WTC11 (cell line): ENCODE measurements around the gene HSF5. TPM values are rescaled to one million over a fixed set of nuclear protein-coding genes. Genes with fewer than 3 reads are reported as not detected.
"Not testable (repeated sequence)": the region's sequence is repeated elsewhere in the genome, so short reads cannot be mapped to it uniquely, and the experiment has no call there.

Source experiments
- ATAC-seq: fragments of 200-7000 bp; cut with Tn5 transposase; 2 replicates; pipeline ENCODE4 v1.10.0; 2021; ENCODE audit warnings: mild to moderate bottlenecking, moderate library complexity
- CTCF ChIA-PET: fragments of 300-600 bp; sonication (Branson Sonifier 250); formaldehyde crosslinking; loops from one replicate; lab custom pipeline; 2021; ENCODE audit warnings: antibody characterized with exemption; lab: Charles Lee
- POLR2A ChIA-PET: fragments of 350-600 bp; sonication (Branson Sonifier 250); formaldehyde crosslinking; loops from one replicate; lab custom pipeline; 2021; ENCODE audit warnings: antibody characterized with exemption; lab: Charles Lee
- DNase-seq: peaks from one replicate; pipeline ENCODE4 v3.0.0; 2021; ENCODE audit warnings: low spot score
- H3K27ac Mint-ChIP-seq: 2 replicates; pipeline ENCODE4 v1.8.0; 2021; ENCODE audit warnings: mixed read lengths
- H3K27me3 Mint-ChIP-seq: 2 replicates; pipeline ENCODE4 v1.8.0; 2021; ENCODE audit warnings: low read depth, mild to moderate bottlenecking, moderate library complexity, mixed read lengths
- H3K36me3 Mint-ChIP-seq: 2 replicates; pipeline ENCODE4 v1.8.0; 2021; ENCODE audit warnings: mixed read lengths
- H3K4me1 Mint-ChIP-seq: 2 replicates; pipeline ENCODE4 v1.8.0; 2022; ENCODE audit warnings: mixed read lengths
- H3K4me3 Mint-ChIP-seq: 2 replicates; pipeline ENCODE4 v1.8.0; 2021; ENCODE audit warnings: mild to moderate bottlenecking, moderate library complexity, mixed read lengths
- H3K9me3 Mint-ChIP-seq: 2 replicates; pipeline ENCODE4 v1.8.0; 2021; ENCODE audit warnings: mixed read lengths
- CREB1 ChIP-seq: sonication (generic); formaldehyde crosslinking; IDR thresholded peaks from 2 replicates; pipeline ENCODE4 v1.8.0; 2023; ENCODE audit warnings: mild to moderate bottlenecking, missing genetic modification reagents
- EMX1 ChIP-seq: fragments of 250-450 bp; sonication (Bioruptor Pico); IDR thresholded peaks from 2 replicates; pipeline ENCODE4 v1.8.0; 2021; ENCODE audit warnings: mild to moderate bottlenecking
- FOXP1 ChIP-seq: sonication (generic); formaldehyde crosslinking; IDR thresholded peaks from 2 replicates; pipeline ENCODE4 v1.8.0; 2022; ENCODE audit warnings: missing genetic modification reagents, mild to moderate bottlenecking, moderate library complexity, borderline replicate concordance
- FOXP4 ChIP-seq: sonication (generic); formaldehyde crosslinking; IDR thresholded peaks from 2 replicates; pipeline ENCODE4 v1.8.0; 2022; ENCODE audit warnings: mild to moderate bottlenecking, missing genetic modification reagents
- JUN ChIP-seq: sonication (generic); formaldehyde crosslinking; IDR thresholded peaks from 2 replicates; pipeline ENCODE4 v1.8.0; 2023; ENCODE audit warnings: mild to moderate bottlenecking, missing genetic modification reagents
- KAT7 ChIP-seq: sonication (generic); formaldehyde crosslinking; IDR thresholded peaks from 2 replicates; pipeline ENCODE4 v1.8.1; 2023; ENCODE audit warnings: missing genetic modification reagents, mild to moderate bottlenecking, borderline replicate concordance
- MLX ChIP-seq: sonication (generic); formaldehyde crosslinking; IDR thresholded peaks from 2 replicates; pipeline ENCODE4 v1.8.1; 2023; ENCODE audit warnings: mild to moderate bottlenecking, missing genetic modification reagents, moderate library complexity
- PREB ChIP-seq: sonication (generic); formaldehyde crosslinking; IDR thresholded peaks from 2 replicates; pipeline ENCODE4 v1.8.1; 2022; ENCODE audit warnings: mild to moderate bottlenecking, missing genetic modification reagents, moderate library complexity, borderline replicate concordance
- SP1 ChIP-seq: sonication (generic); formaldehyde crosslinking; conservative IDR thresholded peaks from 2 replicates; pipeline ENCODE4 v1.8.1; 2022; ENCODE audit warnings: missing genetic modification reagents
- USF2 ChIP-seq: sonication (generic); formaldehyde crosslinking; IDR thresholded peaks from 2 replicates; pipeline ENCODE4 v1.8.1; 2023; ENCODE audit warnings: mild to moderate bottlenecking, missing genetic modification reagents, moderate library complexity
- ZNF396 ChIP-seq: fragments of 250-450 bp; sonication (Bioruptor Pico); IDR thresholded peaks from 2 replicates; pipeline ENCODE4 v1.8.0; 2021; ENCODE audit warnings: mild to moderate bottlenecking, moderate library complexity, borderline replicate concordance
- ZNF423 ChIP-seq: fragments of 250-450 bp; sonication (Bioruptor Pico); IDR thresholded peaks from 2 replicates; pipeline ENCODE4 v2.1.2; 2022; ENCODE audit warnings: mild to moderate bottlenecking, moderate library complexity
- ZNF671 ChIP-seq: fragments of 250-450 bp; sonication (Bioruptor Pico); IDR thresholded peaks from 2 replicates; pipeline ENCODE4 v1.8.0; 2021; ENCODE audit warnings: mild to moderate bottlenecking
- total RNA-seq: library from RNA; stranded (reverse); gene quantifications from 3 replicates; pipeline ENCODE4 v1.2.3, GENCODE V29; 2021
- TF ChIP-seq, protein P1 (sequence below): fragments of 250-450 bp; sonication (Bioruptor Pico); IDR thresholded peaks from 2 replicates; pipeline ENCODE4 v1.9.0; 2021; ENCODE audit warnings: moderate library complexity, mild to moderate bottlenecking, inconsistent platforms, borderline replicate concordance
- TF ChIP-seq, protein P2 (sequence below): fragments of 250-450 bp; sonication (Bioruptor Pico); IDR thresholded peaks from 2 replicates; pipeline ENCODE4 v2.1.2; 2022; ENCODE audit warnings: mild to moderate bottlenecking, moderate library complexity
- TF ChIP-seq, protein P3 (sequence below): fragments of 250-450 bp; sonication (Bioruptor Pico); IDR thresholded peaks from 2 replicates; pipeline ENCODE4 v1.9.0; 2021; ENCODE audit warnings: mild to moderate bottlenecking, borderline replicate concordance
- TF ChIP-seq, protein P4 (sequence below): sonication (generic); formaldehyde crosslinking; IDR thresholded peaks from 2 replicates; pipeline ENCODE4 v1.8.0; 2022; ENCODE audit warnings: mild to moderate bottlenecking, missing genetic modification reagents
- TF ChIP-seq, protein P5 (sequence below): sonication (generic); formaldehyde crosslinking; IDR thresholded peaks from 2 replicates; pipeline ENCODE4 v1.8.0; 2023; ENCODE audit warnings: missing genetic modification reagents
- TF ChIP-seq, protein P6 (sequence below): sonication (generic); formaldehyde crosslinking; IDR thresholded peaks from 2 replicates; pipeline ENCODE4 v1.8.1; 2022; ENCODE audit warnings: low read depth, mild to moderate bottlenecking, moderate library complexity, missing genetic modification reagents, borderline replicate concordance

The HSF5 gene
- total RNA-seq, 1 experiment from 2014 or later = 0.09 TPM

DNA sequence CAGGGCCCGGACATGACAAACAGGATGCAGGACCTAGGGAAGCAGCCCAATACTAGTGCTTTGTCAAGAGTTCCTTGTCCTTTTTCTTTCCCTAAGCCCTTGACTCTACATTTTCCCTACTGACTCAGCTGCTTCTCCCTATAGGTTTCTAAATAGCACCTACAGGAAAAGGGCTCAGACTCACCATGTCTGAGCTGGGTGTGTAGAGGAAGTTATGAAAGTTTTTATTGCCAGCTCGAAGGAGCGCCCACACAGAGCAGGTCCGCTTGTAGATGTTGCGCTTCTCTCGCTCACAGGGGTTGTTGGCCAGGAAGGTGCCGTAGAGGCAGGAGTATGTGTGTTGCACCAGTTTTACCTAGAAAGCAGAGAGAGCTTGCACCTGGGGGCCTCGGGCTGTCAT lies 15.7 kb upstream of the HSF5 start (continued):
- TF ChIP-seq, protein P1, sequence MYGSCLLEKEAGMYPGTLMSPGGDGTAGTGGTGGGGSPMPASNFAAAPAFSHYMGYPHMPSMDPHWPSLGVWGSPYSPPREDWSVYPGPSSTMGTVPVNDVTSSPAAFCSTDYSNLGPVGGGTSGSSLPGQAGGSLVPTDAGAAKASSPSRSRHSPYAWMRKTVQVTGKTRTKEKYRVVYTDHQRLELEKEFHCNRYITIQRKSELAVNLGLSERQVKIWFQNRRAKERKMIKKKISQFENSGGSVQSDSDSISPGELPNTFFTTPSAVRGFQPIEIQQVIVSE (CRISPR knock-in tag) = no peak
- TF ChIP-seq KAT7 (CRISPR knock-in tag) (no peak), MLX (CRISPR knock-in tag) (no peak), JUN (CRISPR knock-in tag) (no peak)
- TF ChIP-seq, protein P2, sequence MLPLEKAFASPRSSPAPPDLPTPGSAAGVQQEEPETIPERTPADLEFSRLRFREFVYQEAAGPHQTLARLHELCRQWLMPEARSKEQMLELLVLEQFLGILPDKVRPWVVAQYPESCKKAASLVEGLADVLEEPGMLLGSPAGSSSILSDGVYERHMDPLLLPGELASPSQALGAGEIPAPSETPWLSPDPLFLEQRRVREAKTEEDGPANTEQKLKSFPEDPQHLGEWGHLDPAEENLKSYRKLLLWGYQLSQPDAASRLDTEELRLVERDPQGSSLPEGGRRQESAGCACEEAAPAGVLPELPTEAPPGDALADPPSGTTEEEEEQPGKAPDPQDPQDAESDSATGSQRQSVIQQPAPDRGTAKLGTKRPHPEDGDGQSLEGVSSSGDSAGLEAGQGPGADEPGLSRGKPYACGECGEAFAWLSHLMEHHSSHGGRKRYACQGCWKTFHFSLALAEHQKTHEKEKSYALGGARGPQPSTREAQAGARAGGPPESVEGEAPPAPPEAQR (CRISPR knock-in tag) = no peak

- ATAC-seq, H3K4me1 Mint-ChIP-seq, DNase-seq, H3K27me3 Mint-ChIP-seq, H3K27ac Mint-ChIP-seq, H3K4me3 Mint-ChIP-seq, POLR2A ChIA-PET, H3K9me3 Mint-ChIP-seq, CTCF ChIA-PET: not testable (repeated sequence)
- peaks cover 50% of the 10 kb centered on the region for H3K36me3 Mint-ChIP-seq
Measured at GRCh38 chr17:58503134-58503533, 14.9 kb upstream of the HSF5 start.

DNA sequence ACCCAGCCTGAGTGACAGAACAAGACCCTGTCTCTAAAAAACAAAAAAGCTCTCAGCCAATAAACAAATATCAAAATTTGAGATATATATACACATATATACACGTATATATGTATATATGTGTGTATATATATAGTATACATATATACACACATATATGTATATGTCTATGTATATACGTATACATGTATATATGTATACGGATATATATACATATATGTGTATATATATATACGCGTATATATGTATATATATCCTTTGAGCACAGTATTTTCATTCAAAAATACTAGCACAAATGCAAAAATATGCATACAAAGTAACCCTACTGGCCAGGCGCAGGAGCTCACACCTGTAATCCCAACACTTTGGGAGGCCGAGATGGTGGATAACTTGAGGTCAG lies 13.2 kb upstream of the HSF5 start:
- Mint-ChIP-seq H3K4me3 (no peak overlapping the region), H3K4me1 (no peaks in the 10 kb centered on the region), H3K9me3 (no peaks in the 10 kb centered on the region), H3K27me3 (no peaks in the 10 kb centered on the region), H3K27ac (no peak overlapping the region), H3K36me3 (peaks cover 40% of the 10 kb centered on the region)
- ChIA-PET CTCF (no interaction called here), POLR2A (no interaction called here)
- no peak for ATAC-seq
- no peak for DNase-seq
- TF ChIP-seq ZNF396 (no peak), PREB (CRISPR knock-in tag) (no peak), EMX1 (CRISPR knock-in tag) (no peak), USF2 (CRISPR knock-in tag) (no peak), SP1 (CRISPR knock-in tag) (no peak), ZNF423 (CRISPR knock-in tag) (no peak), CREB1 (CRISPR knock-in tag) (no peak), FOXP4 (CRISPR knock-in tag) (no peak), FOXP1 (CRISPR knock-in tag) (no peak), ZNF671 (no peak)
- TF ChIP-seq, protein P3, sequence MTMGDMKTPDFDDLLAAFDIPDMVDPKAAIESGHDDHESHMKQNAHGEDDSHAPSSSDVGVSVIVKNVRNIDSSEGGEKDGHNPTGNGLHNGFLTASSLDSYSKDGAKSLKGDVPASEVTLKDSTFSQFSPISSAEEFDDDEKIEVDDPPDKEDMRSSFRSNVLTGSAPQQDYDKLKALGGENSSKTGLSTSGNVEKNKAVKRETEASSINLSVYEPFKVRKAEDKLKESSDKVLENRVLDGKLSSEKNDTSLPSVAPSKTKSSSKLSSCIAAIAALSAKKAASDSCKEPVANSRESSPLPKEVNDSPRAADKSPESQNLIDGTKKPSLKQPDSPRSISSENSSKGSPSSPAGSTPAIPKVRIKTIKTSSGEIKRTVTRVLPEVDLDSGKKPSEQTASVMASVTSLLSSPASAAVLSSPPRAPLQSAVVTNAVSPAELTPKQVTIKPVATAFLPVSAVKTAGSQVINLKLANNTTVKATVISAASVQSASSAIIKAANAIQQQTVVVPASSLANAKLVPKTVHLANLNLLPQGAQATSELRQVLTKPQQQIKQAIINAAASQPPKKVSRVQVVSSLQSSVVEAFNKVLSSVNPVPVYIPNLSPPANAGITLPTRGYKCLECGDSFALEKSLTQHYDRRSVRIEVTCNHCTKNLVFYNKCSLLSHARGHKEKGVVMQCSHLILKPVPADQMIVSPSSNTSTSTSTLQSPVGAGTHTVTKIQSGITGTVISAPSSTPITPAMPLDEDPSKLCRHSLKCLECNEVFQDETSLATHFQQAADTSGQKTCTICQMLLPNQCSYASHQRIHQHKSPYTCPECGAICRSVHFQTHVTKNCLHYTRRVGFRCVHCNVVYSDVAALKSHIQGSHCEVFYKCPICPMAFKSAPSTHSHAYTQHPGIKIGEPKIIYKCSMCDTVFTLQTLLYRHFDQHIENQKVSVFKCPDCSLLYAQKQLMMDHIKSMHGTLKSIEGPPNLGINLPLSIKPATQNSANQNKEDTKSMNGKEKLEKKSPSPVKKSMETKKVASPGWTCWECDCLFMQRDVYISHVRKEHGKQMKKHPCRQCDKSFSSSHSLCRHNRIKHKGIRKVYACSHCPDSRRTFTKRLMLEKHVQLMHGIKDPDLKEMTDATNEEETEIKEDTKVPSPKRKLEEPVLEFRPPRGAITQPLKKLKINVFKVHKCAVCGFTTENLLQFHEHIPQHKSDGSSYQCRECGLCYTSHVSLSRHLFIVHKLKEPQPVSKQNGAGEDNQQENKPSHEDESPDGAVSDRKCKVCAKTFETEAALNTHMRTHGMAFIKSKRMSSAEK (CRISPR knock-in tag) = no peak
- TF ChIP-seq, protein P4, sequence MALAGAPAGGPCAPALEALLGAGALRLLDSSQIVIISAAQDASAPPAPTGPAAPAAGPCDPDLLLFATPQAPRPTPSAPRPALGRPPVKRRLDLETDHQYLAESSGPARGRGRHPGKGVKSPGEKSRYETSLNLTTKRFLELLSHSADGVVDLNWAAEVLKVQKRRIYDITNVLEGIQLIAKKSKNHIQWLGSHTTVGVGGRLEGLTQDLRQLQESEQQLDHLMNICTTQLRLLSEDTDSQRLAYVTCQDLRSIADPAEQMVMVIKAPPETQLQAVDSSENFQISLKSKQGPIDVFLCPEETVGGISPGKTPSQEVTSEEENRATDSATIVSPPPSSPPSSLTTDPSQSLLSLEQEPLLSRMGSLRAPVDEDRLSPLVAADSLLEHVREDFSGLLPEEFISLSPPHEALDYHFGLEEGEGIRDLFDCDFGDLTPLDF (CRISPR knock-in tag) = no peak
- TF ChIP-seq, protein P5, sequence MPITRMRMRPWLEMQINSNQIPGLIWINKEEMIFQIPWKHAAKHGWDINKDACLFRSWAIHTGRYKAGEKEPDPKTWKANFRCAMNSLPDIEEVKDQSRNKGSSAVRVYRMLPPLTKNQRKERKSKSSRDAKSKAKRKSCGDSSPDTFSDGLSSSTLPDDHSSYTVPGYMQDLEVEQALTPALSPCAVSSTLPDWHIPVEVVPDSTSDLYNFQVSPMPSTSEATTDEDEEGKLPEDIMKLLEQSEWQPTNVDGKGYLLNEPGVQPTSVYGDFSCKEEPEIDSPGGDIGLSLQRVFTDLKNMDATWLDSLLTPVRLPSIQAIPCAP (CRISPR knock-in tag) = no peak
- TF ChIP-seq, protein P6, sequence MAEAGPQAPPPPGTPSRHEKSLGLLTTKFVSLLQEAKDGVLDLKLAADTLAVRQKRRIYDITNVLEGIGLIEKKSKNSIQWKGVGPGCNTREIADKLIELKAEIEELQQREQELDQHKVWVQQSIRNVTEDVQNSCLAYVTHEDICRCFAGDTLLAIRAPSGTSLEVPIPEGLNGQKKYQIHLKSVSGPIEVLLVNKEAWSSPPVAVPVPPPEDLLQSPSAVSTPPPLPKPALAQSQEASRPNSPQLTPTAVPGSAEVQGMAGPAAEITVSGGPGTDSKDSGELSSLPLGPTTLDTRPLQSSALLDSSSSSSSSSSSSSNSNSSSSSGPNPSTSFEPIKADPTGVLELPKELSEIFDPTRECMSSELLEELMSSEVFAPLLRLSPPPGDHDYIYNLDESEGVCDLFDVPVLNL (CRISPR knock-in tag) = no peak
